Measurements from ENCODE around the gene CLPTM1L. TPM values are rescaled to one million over a fixed set of nuclear protein-coding genes. Genes with fewer than 3 reads are reported as not detected.

CLPTM1L gene
- polyA plus RNA-seq, 1 experiment = 145 TPM

DNA sequence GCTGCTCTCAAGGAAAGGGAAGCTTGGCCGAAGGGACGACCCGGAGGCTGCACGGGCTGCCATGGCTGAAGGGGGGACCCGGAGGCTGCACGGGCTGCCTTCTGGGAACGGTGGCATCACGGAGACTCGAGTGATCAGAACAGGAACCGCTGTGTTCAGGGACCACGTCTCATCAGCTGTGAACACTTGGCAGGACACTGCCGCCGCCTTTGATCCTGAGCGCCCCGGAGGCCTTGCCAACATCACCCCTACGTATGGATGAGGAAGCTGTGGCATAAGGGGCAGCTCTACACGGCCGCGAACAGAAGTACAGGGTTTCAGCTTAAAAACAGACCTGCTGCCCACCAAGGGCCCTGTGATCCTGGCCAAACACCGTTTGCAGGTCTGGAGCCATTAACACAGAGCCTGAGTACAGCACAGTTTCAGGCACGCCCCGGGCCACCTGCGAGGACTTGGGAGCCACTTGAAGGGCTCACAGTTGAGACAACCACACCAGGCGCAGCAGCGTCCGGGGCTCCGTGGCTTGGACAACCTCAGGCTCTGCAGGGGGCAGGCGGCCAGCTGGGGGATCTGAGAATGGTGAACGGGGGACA lies 26.1 kb downstream of the CLPTM1L start:
- ChIA-PET CTCF (no interaction called here), POLR2A (no interaction called here)
- H3K36me3 ChIP-seq (ENCODE audit: control insufficient read depth, insufficient read depth, low read length) = peaks cover 37% of the 10 kb centered on the region
- no peak overlapping the region for H3K4me3 ChIP-seq (ENCODE audit: low read depth, low read length)
- no peaks in the 10 kb centered on the region for H3K27me3 ChIP-seq (ENCODE audit: control insufficient read depth, insufficient read depth, low read length)
- no peak for DNase-seq (ENCODE audit: low read depth)
- TF ChIP-seq, protein P1, sequence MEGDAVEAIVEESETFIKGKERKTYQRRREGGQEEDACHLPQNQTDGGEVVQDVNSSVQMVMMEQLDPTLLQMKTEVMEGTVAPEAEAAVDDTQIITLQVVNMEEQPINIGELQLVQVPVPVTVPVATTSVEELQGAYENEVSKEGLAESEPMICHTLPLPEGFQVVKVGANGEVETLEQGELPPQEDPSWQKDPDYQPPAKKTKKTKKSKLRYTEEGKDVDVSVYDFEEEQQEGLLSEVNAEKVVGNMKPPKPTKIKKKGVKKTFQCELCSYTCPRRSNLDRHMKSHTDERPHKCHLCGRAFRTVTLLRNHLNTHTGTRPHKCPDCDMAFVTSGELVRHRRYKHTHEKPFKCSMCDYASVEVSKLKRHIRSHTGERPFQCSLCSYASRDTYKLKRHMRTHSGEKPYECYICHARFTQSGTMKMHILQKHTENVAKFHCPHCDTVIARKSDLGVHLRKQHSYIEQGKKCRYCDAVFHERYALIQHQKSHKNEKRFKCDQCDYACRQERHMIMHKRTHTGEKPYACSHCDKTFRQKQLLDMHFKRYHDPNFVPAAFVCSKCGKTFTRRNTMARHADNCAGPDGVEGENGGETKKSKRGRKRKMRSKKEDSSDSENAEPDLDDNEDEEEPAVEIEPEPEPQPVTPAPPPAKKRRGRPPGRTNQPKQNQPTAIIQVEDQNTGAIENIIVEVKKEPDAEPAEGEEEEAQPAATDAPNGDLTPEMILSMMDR (IDR thresholded peaks at IDR 0.05; ENCODE audit: insufficient read depth, low read depth, low read length) = no peak

DNA sequence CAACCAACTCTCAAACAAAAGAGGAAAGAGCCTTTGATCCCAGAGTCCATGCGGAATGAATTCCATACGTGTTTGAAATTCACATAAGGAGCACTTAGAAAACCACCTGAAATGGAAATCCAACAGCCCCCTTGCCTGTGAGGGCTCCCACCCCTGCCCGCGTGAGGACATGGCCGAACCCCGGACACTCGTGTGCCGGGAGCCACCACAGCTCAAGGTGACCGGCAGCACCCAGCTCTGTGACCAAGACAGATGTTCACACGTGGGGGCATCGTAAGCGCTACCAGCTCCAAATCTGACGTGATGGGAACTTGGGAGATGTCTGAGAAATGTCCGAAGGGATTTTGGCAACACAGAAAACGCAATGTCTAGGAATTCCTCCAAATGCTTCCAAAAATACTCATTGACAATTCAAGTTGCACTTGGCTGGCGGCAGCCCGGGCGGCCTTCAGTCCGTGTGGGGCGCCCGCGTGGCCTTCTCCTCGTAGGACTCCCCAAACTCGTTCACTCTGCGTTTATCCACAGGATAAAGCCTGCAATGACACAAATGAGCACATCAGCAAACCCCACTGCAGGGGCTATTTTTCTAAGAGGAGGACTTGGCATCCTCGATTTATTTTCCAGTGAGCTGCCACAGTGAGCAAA lies 26.9 kb downstream of the CLPTM1L start:
- DNase-seq (ENCODE audit: low read depth) = no peak
- TF ChIP-seq, protein P1 (IDR thresholded peaks at IDR 0.05; ENCODE audit: insufficient read depth, low read depth, low read length) = no peak
- H3K4me3 ChIP-seq (ENCODE audit: low read depth, low read length) = no peak overlapping the region
- H3K27me3 ChIP-seq (ENCODE audit: control insufficient read depth, insufficient read depth, low read length) = peaks cover 1% of the 10 kb centered on the region
- H3K36me3 ChIP-seq (ENCODE audit: control insufficient read depth, insufficient read depth, low read length) = peaks cover 32% of the 10 kb centered on the region
- ChIA-PET CTCF (interaction anchor here (0.7 kb wide), 1 partner anchor 201 kb away, joined by 3 read pairs; no protein-coding TSS in a partner anchor), POLR2A (no interaction called here)

DNA sequence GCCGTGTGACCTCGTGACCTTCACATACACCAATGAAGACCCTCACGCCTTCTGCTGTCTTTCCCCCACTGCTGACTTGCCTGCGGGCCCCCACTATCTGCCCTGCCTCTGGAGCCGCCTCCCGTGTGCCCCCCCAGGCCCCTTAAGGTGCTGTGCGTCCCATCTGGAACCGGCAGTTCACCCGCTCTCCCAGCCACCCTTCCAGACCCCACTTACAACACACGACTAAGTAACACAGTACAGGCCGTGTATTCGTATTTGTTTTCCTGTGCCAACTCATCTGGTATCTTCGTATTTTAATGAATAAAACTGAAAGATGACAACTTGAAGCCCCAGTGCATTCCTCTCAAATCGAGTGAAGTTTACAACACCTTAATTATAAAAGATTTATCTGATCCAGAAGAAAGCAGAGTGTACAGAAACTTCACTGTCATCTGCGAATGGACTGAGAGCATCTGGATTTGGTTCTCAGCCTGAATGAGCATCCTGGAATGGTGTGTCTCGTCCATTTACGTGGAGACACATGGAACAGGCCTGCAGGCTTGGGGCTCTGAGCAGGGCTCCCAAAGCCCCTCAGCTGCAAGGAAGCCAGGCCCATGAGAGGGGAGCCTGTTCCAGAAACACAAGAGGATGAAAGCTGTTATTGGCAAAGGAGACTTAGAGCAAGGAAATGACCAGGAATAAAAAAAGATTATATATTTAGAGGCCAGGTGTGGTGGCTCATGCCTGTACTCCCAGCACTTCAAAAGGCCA lies 28.1 kb downstream of the CLPTM1L start:
- ChIA-PET CTCF (interaction anchor here (0.7 to 1.3 kb wide), 2 partner anchors 200 to 328 kb away, joined by 3 to 4 read pairs; no protein-coding TSS in a partner anchor), POLR2A (no interaction called here)
- TF ChIP-seq, protein P1 (IDR thresholded peaks at IDR 0.05; ENCODE audit: insufficient read depth, low read depth, low read length) = no peak
- Histone ChIP-seq H3K4me3 (ENCODE audit: low read depth, low read length) (no peak overlapping the region), H3K36me3 (ENCODE audit: control insufficient read depth, insufficient read depth, low read length) (peaks cover 25% of the 10 kb centered on the region), H3K27me3 (ENCODE audit: control insufficient read depth, insufficient read depth, low read length) (peaks cover 2% of the 10 kb centered on the region)
- DNase-seq (ENCODE audit: low read depth) = no peak

DNA sequence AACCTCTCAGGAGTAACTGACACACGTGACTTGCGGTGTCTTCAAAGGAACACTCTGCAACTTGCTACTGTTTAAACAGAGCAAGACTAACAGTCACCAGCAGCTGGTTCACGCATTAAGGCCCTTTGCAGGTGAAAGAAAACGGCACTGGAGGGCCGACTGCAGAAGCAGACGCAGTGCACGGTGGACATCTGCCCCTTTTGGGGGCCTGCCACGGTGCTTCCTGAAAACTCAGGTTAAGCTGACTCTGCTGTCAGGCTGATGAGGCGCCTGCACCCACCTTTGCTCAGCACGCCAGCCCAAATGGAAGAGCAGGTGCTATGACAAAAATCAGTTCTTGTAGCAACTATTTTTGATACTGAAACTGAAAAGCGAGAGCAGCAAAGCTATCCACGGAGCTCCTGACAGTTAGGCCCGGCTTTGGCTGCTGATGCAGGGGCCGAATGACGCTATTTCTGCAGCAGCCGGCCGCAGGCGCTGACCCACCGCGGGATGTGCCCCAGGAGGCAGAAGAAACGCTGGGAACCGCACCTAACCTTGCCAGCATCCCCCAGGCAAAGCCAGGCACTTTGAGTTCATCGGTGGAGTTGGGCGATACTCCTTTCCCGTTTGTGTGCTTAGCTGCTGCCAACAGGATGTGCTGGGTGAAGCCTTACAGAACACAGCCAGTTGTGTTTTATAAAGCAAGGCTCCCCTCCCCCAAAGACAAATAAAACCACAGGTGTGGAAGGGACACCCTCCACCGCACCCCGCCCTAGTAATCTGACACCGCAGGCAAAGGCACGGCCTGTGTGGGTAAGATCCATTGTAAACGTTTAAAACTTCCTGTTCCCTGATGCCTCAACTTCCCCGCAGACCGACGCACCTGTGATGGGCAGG lies 29.0 kb downstream of the CLPTM1L start:
- CTCF ChIA-PET = interaction anchor here (0.6 to 1.3 kb wide), 2 partner anchors 329 to 337 kb away, joined by 4 read pairs; no protein-coding TSS in a partner anchor
- Histone ChIP-seq H3K36me3 (ENCODE audit: control insufficient read depth, insufficient read depth, low read length) (peaks cover 20% of the 10 kb centered on the region), H3K4me3 (ENCODE audit: low read depth, low read length) (no peak overlapping the region), H3K27me3 (ENCODE audit: control insufficient read depth, insufficient read depth, low read length) (peaks cover 2% of the 10 kb centered on the region)
- TF ChIP-seq, protein P1 (IDR thresholded peaks at IDR 0.05; ENCODE audit: insufficient read depth, low read depth, low read length) = no peak
- POLR2A ChIA-PET = no interaction called here
- no peak for DNase-seq (ENCODE audit: low read depth)
